ENCODE measurements around the gene ITIH4.

DNA sequence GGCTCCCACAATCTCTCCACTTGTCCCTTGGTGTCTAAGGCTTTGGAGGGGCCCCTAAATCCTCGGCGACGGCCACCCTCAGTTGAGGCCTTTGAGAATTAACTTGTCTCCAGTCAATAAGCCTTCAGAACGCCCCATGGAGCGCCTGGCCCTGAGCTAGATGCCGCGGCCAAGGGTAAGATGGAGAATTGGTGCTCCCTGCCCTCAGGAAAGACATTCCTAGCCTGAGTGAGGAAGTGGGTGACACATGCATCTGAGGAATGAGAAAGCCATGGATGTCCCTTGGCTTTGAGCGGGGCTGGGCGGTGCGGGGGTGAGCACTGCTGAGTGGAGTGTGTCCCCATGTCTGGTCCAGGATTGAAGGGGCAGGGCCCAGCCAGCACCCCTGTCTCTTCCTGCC, 13.3 kb downstream of the ITIH4 start:
- TF ChIP-seq, protein P1, sequence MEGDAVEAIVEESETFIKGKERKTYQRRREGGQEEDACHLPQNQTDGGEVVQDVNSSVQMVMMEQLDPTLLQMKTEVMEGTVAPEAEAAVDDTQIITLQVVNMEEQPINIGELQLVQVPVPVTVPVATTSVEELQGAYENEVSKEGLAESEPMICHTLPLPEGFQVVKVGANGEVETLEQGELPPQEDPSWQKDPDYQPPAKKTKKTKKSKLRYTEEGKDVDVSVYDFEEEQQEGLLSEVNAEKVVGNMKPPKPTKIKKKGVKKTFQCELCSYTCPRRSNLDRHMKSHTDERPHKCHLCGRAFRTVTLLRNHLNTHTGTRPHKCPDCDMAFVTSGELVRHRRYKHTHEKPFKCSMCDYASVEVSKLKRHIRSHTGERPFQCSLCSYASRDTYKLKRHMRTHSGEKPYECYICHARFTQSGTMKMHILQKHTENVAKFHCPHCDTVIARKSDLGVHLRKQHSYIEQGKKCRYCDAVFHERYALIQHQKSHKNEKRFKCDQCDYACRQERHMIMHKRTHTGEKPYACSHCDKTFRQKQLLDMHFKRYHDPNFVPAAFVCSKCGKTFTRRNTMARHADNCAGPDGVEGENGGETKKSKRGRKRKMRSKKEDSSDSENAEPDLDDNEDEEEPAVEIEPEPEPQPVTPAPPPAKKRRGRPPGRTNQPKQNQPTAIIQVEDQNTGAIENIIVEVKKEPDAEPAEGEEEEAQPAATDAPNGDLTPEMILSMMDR (IDR thresholded peaks at IDR 0.05; ENCODE audit: low read depth, low read length, poor library complexity, severe bottlenecking) = no peak
- no peak for TF ChIP-seq EZH2phosphoT487 (IDR thresholded peaks at IDR 0.05; ENCODE audit: borderline replicate concordance, low read length)

All from DOHH2 (cell line).